Islet precursor cell (in vitro differentiated cells): ENCODE data around the gene PLA1A.

Experiments used
- DNase-seq: peaks from one replicate; pipeline ENCODE4 v3.0.0-alpha.2; 2018

PLA1A gene

DNA sequence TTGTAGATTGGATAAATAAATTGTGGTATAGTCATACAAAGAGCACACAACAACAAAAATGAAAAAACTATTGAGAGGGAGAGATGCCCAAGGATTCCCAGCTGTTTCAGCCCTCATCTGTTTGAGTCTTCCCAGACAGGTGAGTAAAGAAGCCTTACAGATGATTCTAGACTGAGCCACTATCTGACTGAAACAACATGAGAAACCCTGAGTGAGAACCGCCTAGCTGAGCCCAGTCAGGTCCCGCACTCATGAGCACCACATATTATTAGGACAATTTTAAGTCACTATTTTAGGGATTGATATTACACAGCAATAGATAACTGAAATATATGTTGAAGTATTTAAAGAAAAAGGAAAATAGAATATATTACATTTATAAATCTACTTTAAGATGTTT is 43.7 kb downstream of the PLA1A start:
- no peak for DNase-seq

DNA sequence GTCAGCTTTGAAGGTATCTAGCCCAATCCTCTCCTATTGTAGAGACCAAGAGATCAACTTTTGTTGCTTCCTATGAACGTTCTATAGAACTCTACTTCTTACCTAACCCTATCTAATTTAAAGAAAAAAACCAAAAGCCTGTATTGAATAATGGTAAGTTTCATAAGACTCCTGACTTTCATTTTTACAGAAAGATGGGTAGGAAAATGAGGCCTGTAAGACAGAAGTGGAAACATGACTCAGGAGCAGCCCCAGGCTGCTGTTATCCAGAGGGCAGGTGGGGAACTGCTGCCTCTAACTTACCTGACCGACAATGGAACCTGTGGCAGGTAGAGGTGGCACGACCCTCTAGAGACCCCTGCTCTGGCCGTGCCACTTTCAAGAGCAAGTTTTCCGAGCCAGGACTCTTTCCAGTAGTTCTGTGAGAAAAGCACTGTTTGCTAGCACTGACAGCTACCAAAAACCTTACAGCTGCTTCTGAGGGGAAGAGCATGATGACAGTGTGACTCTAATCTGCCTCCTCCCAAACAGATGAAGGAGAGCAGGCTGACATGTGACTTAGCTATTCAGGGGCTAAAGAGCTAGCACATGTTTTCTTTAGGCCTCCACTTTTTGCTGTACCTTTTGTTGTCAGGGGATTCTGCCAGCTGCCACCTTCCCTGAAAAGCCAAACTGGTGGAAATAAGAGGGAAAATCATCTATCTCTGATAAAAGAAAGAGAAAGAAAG is 45.2 kb downstream of the PLA1A start:
- DNase-seq, result no peak

DNA sequence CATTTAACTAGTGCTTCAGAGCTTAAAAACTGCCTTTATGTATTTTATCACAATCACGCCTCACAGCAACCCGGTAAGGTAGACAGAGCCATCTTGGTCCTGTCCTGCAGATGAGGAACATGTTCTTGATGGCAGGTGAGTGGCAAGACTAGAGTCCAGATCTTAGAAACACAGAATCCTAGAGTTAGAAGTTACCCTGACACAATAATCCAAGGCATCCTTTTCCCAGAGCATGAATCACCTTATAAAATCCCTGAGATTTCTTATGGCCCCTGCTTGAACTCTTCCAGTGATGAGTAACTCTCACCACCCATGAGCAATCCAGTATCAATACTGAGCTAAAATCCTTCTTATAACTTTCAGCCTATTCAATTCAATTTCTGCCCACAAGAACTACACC is 45.8 kb downstream of the PLA1A start:
- DNase-seq, result no peak

DNA sequence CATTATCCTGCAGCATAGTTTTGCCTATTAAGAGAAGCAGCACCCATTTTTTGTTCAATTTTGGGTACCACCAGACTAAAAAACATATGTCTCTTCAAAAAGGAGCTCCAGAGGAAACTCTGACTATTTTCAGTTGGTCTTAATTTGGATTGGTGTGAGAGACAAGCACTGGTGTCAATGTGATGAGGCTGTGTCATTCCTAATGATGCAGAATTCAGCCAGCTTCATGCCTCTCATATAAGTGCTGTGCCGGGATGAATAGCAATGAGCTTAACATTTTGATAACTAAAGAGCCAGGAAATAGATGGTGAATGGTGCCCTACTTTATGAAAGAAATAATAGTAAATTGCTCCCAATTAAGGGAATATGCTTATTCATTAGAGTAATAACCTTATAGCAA is 46.8 kb downstream of the PLA1A start:
- DNase-seq, result no peak

DNA sequence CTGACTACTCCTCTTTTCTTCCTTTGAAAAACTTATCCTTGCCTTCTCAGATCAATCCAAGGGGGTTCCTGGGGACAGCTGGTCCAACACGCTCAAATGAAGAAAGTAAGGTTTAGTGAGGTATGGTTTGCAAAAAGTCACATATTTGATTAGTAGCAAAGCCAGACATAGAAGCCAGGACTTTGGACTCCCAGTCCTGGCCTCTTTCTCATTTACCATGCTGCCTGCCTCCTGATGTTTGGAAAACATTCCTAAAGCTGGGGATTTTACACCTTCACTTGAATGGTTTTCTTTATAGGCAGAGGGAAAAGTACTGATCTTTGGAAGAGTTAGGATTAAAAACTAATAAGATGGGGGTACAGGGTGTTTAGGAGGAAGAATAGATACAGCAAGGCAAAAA is 48.1 kb downstream of the PLA1A start:
- no peak for DNase-seq

DNA sequence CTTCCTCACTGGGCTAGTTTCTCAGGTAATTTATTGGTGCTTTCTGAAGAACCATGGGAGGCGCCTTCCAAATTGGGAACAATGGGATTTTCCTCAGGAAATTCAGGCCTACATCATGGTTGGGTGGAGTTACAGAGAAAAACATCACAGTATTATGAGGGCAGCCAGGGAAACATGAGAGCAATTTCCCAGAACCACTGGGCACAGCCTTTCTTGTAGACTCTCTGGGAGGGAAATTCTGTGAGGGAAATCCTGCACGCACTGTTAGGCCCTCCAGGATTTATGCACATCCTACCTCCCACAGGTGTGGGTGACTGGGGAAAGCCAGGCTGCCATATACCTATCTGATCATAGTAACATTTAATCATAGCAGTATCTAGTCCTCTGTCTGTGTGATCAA is 49.5 kb downstream of the PLA1A start:
- DNase-seq, result no peak

DNA sequence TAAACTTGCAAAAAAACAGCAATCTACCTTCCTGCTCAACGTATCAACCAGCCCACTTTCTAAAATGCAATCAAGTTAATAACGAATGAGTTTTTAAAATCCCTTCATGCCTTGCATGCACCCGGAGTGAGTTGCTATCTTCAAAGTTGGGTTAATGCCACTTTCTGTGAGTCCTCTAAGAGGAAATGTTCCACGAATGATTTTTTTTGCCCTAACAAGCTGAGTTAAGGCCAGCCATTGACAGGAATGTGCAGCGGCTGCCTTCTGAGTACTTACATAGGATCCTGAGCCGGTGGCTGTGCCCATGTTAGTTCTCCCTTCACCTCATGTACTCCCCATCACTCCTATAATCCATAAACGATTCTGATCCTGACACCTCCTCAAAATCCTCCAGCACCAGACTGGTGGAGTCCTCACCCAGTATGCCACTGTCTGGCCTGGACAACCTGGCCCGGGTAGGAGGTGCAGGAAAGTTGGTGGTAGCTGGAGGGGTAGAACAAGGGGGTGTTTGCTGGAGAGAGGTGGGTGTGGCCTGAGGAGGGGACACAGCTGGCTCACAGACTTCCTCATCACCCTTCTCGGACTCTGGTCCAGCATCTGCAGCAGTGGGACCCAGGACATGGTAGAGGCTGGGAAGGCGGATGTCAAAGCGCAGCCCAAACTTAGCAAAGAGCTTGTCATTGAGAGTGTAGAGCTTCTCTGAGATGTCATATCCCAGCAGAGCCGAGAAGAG is 50.3 kb downstream of the PLA1A start:
- DNase-seq, result no peak

DNA sequence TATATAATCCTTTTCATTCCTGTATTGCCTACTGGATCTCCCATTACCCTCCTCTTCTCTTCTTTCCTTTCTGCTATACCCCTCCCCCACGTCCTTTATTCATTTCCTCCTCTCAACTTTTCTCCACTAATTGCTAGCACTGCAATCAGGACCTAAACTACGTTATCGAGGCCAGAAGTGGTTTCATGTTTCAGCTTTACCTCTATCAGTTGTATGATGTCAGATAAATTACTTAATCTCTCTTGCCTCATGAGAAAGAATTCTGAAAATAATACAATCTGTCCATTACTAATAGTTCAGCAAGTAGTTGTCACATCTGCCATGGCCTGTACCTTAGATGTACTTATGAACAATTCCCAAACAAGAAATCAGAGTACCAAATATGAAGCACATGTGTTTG is 52.1 kb downstream of the PLA1A start:
- no peak for DNase-seq

DNA sequence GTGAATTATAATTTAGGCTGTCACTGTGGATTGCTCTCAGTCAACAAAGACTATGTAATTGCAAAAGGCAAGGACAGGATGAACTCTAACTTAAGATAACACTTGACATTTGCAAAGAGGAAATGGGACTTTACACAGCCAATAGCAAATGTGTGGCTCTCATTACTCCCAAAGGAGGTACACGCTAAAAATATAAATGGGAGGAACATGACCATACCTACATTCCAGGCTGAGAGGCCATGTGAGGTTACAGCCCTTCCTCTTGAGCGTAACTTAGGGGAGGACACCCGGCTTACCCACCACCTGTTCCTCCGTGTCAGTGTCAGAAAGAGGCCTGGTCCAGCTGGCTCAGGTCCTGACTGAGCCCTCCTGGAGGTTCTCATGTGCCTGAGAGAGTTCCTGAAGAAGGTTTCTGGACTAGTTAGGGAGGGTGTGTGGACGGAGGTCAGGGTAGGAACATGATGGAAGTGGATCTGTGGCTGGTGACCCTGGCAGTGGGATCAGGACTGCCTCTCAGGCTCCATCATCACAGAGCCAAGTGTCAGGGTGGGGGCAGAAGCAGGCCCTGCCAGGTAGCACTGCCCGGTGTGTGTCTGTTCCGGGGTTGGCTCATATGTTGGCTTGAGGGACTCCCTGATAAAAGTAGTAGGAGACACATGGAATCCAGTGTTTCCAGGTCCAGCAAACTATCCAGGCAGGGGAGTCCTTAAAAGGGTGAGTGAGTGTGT is 54.8 kb downstream of the PLA1A start:
- no peak for DNase-seq

DNA sequence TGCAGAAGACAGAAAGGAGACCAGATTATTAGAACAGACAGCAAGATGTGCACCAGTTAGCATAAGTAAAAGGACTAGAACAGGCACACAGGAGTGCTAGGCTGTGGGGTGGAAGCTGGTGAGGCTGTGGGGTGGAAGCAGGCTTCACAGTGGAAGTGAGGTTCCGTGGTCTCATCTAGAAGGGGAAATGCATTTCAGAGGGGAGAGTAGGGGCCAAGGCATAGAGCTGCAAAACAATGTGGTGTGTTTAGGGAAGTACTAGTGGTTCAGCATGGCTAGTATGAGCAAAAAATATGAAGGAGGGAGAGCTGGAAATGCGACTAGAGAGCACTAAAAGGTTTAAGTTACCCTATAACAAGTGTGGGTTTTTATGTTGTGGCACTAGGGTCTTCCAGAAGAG is 56.2 kb downstream of the PLA1A start:
- DNase-seq, result no peak

DNA sequence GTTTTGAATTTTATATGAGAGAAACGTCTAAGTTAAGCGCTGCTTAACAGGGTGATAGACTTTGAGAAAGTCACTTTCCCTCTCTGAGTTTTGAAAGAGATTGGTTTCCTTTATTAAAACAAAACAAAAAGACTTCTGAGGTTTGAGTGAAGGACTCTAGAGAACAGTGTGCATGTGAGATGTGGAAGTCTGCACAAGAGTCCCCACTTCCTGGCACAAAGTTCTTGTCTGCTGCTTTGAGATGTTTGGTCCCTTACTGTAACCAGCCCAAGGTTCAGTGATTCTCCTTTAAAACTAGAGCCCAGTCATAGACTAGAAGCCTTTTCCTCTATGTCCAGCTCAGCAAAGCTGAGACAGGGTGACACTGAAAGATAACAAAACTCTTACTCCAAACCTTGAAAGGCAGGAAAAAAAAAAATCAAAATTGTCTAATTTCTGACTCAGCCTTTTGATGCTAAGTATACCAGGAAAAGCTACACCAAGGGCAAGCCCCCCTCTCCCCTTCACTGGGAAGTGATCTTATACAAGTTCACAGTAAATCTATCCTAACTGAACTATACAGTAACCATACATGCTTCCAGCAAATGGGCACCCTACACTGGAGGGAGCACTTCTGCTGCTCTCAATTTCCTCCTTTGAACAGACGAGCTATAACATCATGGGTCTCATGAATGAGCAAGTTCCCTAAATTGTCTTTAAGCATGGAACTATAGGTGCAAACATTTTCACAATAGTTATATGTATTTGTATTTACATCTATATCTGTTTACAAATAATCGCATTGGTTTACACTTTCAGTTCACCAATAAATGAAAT is 60.4 kb downstream of the PLA1A start:
- DNase-seq, result no peak

DNA sequence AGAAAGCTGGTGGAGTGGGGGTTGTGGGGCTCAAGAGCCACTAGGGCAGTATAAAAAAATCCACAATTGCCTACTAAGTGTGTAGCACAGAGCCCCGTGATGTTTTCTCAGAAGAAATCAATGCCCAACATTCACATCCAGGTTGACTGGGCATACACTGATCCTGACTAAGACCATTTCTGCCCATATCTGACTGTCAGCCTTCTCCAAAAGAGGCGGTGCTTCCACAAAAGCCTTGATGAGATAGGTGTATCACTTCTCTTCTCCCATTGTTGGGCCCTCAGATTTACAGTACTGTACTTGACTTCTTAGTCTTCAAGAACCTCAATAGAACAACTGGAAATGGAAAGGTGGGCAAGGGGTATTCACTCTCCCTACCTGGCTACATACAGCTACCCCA is 61.3 kb downstream of the PLA1A start:
- no peak for DNase-seq

DNA sequence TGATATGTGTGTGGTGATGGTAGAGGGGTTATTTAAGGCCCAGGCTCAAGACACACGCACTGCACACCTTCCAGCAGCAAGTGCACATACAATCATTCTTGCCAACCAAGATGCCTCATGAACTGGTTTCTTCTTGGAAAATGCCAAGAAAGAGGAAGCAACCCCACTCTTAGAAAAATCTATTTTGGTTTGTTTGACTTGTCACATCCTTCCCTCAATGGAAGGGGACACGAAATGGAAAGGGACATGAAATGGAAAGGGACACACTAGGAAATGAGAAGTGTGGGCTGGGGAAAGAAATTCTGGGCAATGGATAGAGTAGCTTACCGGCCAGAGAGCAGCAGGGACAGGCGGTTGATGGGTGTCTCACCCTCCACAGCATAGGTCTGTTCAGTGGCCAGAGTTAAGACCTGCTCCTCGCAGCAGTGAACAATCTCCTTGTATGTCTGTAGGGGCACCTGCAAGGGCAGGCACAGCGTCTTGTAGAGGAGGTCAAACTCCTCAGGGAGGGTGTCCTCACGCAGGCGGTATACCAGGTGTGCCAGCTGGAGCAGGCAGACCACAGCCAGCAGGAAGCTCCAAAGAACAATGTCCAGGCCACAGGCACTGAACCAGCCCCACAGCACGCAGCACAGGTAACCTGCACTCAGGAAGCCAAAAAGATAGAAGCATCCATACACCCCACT is 62.1 kb downstream of the PLA1A start:
- DNase-seq, result no peak

DNA sequence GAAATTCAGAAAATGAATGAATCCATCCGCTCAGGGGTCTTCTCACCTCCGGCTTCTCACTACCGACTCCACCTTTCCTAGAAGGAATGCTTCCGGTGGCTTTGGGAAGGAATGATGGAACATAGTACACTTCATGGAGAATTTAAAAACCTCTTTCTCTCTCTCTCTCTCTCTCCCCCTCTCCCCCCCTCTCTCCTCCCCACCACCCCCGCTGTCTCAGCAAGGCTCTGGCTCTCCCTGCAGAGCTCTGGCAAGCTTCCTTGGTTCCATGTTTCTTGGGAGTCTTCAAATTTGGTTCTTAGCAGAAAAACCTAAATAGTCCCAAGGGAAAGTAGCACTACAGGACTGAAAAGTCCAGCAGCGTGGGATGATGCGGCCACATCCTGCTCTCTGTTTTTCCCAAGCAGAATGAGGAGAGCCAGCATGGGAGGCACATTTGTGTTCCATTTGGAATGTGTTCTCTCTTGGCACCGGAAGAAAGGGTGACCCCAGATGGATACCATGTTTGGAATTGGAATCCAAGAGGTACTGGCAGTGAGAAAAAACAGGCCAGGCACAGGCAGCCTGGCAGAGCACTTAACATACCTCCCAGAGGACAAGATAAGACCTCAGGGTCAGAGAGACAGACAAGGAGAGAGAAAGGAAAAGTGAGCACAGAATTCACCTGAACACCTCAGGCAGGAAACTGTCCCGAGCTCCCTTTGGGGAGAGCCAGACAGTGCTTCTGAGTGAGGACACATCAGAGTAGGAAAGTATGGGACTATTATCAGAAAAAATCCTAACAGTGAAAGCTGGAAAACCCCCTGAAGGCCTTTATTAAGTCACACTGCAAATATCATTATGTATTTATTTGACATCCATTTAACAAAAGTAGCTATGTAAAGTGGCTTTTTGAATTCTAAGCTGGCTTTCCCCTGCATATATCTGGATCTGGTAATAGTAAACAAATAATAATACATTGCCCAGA is 63.1 kb downstream of the PLA1A start, which contains the start of gene POPDC2:
Gene POPDC2, minus strand, starts transcription at position 116 of the 967 bp plus-strand sequence. CDS start 166 bp downstream, outside the sequence.
- DNase-seq, result peak; percentile 93

DNA sequence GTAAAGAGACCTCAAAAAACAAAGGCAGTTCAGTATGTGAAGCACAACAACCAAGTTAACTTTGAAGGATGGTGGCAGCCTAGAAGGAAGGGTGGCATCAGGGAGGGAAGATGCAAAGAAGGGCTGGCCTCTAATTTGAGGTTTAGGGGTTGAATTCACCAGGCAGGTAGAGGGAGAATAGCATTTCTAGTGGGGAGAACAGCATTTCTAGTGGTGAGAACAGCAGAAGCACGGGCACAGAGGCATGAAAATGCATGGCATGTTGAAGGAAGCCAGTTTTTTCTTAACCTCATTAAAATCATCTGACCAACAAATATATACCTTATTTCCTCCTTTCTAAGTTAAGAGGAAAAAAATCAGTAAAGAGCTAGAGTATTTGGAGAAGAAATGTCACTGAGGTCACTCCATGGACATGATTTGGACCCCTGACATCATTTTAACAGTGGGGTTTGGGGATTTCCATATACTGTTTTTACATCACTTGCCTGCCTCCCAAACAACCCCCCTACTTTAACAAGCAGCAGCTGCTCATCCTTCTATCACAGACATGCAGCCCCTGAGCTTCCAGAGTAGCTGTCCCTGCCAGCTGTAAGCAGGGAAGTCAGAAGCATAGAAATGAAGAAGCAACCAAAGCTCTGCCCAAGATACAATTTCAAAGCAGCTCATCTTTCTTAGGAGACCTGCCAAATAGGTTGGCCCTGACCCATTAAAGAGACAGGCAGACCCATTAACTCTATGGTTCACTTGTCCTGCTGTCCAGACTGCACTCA is 65.1 kb downstream of the PLA1A start:
- no peak for DNase-seq

DNA sequence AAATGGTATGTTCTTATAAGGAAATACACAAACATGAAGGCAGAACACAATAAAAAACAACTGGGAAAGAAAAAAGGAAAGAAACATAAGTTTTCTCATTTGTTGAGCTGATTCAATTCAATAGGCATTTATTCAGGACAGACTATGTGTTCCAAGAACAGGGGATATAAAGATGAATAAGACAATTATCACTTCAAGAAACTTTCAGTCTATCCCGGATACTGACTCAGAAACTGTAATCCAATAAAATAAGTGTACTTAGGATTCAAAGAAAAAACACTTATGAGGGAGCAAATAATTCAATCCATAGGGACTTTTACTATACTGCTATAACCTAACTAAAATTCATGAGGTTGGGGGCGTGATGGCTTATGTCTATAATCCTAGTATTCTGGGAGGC is 66.2 kb downstream of the PLA1A start:
- DNase-seq, result no peak

DNA sequence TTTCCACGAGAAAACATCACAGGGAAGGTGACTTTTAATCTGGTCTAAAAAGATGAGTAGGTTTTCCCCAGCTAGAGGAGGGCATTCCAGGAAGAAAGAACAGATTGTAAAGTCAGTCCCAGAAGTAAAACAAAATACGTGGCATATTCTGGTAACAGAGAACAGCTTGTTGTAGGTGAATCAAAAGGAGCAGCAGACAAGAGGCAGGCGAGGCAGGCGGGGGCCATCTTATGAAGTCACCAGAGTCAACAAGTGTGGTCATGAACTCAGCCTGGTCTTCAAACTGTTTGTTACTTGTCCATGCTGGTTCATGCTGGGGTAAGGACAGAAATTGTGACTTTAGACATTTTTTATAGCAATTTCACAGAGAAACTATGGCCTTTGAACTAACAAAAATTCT is 66.7 kb downstream of the PLA1A start:
- no peak for DNase-seq

DNA sequence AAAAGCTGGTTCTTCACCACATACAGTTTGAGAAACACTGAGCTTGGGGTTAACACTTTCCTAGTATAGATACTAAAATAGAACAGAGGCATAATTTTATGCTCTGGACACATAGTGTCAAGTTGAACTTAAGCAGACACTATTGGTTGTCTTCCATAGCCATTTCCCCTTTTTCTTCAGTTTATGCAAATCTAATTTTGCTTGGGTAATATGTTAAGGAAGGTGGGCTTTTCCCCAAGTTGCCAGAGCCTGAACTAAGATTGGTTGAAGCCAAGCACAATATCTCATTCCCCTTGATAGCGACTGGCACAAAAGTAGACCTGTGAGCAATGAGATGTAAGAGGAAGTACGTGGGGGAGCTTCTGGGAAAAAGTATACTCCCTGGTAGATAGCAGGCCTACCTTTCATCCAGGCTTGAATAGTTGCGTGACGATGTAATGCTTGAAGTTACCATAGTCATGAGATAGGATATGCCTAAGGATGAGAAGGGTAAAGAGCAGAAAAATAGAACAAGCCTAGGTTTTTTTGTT is 67.2 kb downstream of the PLA1A start:
- DNase-seq, result peak; percentile 60

DNA sequence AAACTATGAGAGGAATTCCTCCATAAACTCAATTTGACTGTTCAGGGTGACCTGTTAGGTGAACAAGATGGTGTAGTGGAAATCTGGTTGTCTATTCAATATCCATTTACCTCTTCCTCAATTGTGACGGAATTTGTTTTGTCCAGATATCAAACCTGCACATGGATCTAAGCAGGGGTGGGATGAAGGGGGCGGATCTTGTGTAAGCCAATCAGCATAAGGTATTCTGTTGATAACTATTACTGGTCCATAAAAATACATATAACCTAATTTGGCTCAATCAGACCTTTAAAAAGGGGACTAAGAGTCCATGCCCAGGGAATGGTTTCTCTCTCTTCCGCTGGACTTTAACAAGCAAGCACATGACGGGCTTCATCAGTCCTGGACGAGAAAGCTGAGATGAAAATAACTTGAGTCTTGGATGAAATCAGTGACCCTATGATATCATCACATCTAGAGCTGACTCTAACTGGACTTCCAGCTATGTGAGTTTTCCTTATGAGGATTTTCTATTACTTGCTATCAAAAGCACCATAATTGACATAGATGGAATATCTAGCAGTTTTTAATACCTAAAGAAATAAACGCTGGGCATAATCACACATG is 68.4 kb downstream of the PLA1A start:
- no peak for DNase-seq
